G401.6 (cell line): ENCODE data around the gene TSPAN4.

Experiments used
- FAIRE-seq: peaks from 2 replicates; lab custom pipeline; 2012; peaks lifted over from hg19 to GRCh38; lab: Jason Lieb, UNC

The TSPAN4 gene

GRCh38 chr11:824292-824880, 18.3 kb upstream of the TSPAN4 start:
- FAIRE-seq: no peak

- no peak for FAIRE-seq
Measured at GRCh38 chr11:824942-825341, 17.7 kb upstream of the TSPAN4 start.

- no peak for FAIRE-seq
Measured at GRCh38 chr11:825366-826226, 17.1 kb upstream of the TSPAN4 start.

- no peak for FAIRE-seq
Measured at GRCh38 chr11:826227-826621, 16.4 kb upstream of the TSPAN4 start.

- FAIRE-seq: no peak
Measured at GRCh38 chr11:826836-827145, 15.9 kb upstream of the TSPAN4 start.

DNA sequence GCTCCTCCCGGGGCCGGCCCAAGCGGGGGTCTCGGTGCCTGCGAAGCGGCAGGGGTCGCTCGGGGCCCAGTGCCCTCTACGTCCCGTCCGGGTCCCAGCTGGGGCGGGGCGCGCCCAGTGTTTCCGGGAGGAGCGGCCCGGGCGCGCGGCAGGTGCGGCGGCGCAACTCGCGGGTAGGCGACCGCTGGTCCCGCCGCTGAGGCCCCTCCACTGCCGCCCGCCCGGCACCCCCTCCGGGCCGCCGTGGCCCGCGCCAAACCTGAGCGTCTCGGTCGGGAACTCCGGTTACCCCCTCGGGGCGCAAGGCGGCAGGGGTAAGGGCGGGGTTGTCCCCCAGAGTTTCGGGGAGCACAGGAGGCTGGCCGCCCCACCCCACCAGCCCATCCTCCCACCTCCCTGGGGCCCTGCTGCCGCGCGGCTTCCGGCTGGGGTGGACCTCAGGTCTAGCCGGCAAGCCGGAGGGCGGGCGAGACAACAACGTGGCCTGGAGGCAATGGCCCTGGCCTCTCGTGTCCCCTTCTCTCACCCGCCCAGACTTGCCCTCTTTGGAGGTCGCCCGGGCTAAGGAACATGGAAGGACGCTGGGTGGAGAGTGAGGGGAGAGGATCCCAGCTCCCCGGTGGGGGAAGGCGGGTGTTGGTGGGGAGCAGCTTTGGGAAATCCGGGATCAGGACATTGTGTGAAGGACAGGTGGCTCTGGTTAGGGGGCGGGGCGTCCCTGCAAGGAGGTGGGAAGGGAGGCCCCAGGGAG, 15.3 kb upstream of the TSPAN4 start:
- FAIRE-seq: no peak

GRCh38 chr11:827897-828192, 14.8 kb upstream of the TSPAN4 start, which contains the start of gene CRACR2B:
TSS of gene CRACR2B (plus strand) at chr11:827919. CDS start at chr11:828608, 689 bp downstream.
- FAIRE-seq: no peak

GRCh38 chr11:828506-829175, 14.0 kb upstream of the TSPAN4 start:
- no peak for FAIRE-seq

GRCh38 chr11:829176-829846, 13.3 kb upstream of the TSPAN4 start:
- FAIRE-seq: no peak

DNA sequence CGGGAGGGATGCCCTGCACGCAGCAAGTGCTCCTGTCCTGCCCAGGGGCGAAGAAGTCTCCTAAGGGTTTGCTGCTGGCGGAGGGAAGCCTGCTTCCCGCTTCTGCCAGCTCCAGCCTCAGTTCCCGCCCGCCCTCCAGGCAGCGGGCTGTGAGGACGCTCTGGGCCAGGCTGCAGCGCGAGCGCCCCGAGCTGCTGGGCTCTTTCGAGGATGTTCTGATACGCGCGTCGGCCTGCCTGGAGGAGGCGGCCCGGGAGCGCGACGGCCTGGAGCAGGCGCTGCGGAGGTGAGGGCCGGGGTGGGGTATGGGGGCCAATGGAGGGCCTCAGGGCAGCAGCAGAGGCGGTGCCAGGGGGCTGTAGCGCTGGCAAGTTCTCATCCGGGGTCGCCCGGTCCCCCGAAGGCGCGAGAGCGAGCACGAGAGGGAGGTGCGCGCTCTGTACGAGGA, 12.8 kb upstream of the TSPAN4 start:
- no peak for FAIRE-seq

DNA sequence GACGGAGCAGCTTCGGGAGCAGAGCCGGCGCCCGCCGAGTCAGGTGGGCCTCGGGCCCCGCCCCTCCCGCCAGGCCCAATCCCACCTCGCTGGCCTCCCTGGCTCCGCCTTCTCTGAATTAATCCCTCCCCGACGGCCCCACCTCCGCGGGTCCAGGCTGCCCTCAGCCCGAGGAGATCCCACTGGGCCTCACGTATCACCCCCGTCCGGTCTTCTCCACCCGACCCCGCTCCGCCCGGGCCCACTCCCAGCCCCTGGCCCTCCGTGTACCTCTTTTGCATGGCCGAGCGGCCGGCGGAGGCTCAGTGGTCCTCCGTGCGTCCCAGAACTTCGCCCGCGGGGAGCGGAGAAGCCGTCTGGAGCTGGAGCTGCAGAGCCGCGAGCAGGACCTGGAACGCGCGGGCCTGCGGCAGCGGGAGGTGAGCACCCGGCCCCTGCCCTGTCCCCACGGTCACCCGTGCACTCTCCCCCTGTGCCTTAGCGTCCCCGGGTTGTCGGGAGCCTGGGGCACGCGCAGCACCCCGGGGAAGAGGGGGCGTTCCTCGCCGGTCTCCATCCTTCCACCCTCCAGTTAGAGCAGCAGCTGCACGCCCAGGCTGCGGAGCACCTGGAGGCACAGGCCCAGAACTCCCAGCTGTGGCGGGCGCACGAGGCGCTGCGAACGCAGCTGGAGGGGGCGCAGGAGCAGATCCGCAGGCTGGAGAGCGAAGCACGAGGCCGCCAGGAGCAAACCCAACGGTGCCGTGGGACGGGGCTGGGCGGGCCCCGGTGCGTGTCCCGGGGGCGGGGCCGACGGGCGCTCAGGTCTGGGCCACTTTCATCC, 12.1 kb upstream of the TSPAN4 start:
- FAIRE-seq: peak; percentile 94

- FAIRE-seq: no peak
Measured at GRCh38 chr11:831118-831864, 11.4 kb upstream of the TSPAN4 start.

DNA sequence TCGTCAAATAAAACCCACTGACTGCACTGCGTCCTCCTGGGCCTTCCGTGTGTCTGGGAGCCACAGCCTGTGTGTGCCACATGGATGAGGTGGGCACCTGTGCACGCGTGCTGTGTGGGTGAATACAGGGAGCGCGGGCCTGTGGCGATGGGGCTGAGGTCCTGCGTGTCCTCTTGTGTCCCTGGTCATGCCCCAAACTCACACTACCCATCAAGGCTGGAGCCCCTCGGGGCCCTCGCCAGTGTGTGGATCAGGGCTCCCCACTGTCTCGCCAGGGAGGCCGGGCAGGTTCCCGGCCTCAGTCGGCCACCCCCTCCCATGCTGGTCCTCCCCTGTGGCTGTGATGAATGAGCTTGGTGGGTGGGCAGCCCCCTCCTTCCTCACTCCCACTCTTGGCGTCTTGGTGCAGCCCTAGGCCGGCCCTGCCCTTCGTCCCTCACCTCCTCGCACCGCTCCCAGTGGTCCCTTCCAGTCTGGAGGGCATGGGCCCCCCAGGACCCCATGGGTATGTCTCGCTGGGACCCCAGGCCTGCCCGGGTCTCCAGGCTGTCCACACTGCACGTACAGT, 10.6 kb upstream of the TSPAN4 start:
- FAIRE-seq: no peak

DNA sequence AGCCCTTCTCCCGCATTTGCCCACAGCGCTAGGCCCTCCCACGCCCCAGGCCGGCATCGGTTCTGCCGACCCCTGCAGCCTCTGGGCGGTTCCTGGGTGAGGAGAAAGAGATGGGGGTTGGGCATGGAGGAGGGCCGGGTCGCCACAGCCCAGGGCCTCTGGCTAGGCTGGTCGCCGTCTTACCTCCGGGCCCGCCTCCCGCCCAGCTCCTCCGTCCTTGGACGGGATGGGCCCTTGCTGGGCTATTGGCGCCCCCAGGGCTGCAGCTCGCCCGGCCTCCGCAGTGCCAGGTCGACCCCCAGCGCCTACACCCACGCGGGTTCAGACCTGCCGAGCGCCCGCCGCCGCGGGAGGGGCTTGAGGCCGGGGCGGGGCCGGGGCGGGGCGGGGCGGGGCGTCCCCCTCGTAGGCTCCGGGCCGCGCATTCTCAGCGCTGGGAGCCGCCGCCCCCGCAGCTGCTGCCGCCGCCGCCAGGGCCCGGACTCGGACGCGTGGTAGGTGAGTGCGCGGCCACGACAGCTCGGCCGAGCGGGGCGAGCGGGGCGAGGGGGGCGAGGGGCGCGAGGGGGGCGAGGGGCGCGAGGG, 10.0 kb upstream of the TSPAN4 start, which contains the start of gene CD151:
TSS of gene CD151 (plus strand) at position 424 of the 585 bp plus-strand sequence. CDS start 3,118 bp downstream, outside the sequence.
- FAIRE-seq: no peak

GRCh38 chr11:833114-833791, 9.4 kb upstream of the TSPAN4 start:
- no peak for FAIRE-seq

DNA sequence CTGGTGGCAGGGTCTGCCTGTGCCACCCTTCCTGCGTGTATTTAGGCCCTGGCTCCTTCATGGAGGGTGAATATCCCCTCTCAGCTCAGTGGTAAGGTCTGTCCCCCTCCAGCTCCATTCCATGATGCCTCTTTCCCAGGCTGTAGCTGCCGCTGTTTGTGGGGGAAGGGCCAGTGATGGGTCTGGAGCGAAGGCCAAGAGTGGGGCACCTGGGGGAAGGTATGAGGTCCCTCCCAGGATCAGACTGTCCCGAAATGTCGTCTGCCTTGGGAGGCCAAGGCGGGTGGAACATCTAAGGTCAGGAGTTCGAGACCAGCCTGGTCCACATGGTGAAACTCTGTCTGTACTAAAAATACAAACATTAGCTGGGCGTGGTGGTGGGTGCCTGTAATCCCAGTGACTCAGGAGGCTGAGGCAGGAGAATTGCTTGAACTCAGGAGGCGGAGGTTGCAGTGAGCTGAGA, 8.8 kb upstream of the TSPAN4 start:
- peak; percentile 19 for FAIRE-seq

- FAIRE-seq: no peak
Measured at GRCh38 chr11:834371-835316, 8.0 kb upstream of the TSPAN4 start.

DNA sequence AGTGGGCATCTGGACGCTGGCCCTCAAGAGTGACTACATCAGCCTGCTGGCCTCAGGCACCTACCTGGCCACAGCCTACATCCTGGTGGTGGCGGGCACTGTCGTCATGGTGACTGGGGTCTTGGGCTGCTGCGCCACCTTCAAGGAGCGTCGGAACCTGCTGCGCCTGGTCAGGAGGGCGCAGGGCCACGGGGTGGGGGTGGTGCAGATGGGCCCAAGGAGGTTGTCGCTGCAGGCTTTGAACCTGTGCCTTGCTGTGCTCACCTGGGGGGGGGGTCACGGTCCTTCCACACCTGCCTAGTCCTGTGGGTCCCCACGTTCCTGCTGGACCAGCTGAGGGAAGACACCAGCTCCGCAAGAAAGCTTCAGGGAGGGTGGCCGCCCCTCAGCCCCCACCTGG, 6.4 kb upstream of the TSPAN4 start:
- no peak for FAIRE-seq
